WI38 (cell line): ENCODE measurements around the gene DPYSL5.

Source experiments
- H3K4me3 ChIP-seq: 2 replicates; pipeline ENCODE4 v1.5.1; 2011; ENCODE audit warnings: low read depth, mild to moderate bottlenecking, control low read depth, low read length
- TF ChIP-seq, protein P1 (sequence below): IDR thresholded peaks from 2 replicates; pipeline ENCODE4 v1.5.1; 2012; ENCODE audit warnings: low read depth, mild to moderate bottlenecking, control low read depth, low read length

DPYSL5 gene

DNA sequence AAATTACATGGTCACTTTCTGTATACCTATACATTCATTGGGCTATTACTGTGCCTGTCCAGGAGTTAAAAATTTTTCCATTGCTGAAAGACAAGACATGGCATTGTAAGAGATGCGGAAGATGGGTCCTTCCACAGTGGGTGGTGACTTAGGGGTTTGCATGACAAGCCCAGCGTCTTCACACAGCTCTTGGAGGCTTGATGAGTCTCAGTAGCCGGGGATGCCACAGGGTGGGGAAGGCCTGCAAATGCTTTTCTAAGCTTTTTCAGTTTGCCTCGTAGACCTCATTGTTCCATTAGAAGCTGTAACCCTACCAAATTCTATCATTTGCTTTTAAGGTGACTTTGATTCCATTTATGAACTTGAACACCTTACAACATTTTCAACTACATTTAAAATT is 104.4 kb downstream of the DPYSL5 start:
- TF ChIP-seq, protein P1, sequence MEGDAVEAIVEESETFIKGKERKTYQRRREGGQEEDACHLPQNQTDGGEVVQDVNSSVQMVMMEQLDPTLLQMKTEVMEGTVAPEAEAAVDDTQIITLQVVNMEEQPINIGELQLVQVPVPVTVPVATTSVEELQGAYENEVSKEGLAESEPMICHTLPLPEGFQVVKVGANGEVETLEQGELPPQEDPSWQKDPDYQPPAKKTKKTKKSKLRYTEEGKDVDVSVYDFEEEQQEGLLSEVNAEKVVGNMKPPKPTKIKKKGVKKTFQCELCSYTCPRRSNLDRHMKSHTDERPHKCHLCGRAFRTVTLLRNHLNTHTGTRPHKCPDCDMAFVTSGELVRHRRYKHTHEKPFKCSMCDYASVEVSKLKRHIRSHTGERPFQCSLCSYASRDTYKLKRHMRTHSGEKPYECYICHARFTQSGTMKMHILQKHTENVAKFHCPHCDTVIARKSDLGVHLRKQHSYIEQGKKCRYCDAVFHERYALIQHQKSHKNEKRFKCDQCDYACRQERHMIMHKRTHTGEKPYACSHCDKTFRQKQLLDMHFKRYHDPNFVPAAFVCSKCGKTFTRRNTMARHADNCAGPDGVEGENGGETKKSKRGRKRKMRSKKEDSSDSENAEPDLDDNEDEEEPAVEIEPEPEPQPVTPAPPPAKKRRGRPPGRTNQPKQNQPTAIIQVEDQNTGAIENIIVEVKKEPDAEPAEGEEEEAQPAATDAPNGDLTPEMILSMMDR: no peak
- no peak overlapping the region for H3K4me3 ChIP-seq

DNA sequence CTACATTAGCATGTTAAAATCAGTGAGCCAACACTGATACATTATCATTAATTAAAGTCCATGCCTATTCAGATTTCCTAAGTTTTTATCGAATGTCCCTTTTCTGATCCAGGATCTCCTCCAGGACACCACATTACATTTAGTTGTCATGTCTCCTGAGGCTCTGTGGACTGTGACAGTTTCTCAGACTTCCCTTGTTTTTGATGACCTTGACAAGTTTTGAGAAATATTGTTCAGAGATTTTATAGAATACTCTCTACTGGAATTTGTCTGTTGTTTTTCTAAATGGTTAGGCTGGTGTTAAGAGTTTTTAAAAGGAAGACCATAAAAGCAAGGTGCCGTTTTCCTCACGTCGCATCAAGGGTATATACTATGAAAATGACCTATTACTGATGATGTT is 106.2 kb downstream of the DPYSL5 start:
- TF ChIP-seq, protein P1: no peak
- no peak overlapping the region for H3K4me3 ChIP-seq

DNA sequence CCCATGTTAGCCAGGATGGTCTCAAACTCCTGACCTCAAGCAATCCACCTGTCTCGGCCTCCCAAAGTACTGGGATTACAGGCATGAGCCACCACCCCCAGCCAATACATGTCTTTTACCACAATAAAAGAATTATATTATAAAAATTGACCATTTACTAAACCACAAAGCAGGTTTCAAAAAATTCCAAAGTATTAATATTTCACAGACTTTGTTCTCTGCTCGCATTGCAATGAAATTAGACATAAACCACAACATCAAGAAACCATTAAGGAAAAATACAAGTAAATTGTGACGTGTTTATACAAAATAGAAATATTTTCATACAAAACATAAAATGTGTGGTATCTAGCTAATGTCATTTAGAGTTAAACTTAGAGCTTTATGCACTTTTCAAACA is 109.1 kb downstream of the DPYSL5 start:
- no peak overlapping the region for H3K4me3 ChIP-seq
- TF ChIP-seq, protein P1: no peak

DNA sequence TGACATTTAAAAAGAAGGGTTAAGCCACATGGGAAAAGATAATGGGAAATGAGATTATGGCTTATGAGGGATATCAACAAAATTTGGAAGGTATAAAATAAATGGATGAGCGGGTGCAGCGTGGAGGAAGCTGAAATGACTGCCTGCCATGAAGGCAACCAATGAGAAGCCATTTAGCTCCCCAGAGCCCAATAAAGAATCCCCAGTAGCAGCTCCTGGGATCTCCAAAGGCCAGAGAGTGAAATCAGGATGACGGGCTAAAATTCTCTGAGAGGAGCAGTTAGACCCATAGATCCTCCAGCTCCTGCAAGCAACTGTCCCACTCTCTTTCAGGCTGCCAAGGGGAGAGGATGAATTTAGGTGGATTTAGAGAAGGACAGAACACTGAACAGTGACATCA is 109.6 kb downstream of the DPYSL5 start:
- no peak overlapping the region for H3K4me3 ChIP-seq
- TF ChIP-seq, protein P1: no peak

DNA sequence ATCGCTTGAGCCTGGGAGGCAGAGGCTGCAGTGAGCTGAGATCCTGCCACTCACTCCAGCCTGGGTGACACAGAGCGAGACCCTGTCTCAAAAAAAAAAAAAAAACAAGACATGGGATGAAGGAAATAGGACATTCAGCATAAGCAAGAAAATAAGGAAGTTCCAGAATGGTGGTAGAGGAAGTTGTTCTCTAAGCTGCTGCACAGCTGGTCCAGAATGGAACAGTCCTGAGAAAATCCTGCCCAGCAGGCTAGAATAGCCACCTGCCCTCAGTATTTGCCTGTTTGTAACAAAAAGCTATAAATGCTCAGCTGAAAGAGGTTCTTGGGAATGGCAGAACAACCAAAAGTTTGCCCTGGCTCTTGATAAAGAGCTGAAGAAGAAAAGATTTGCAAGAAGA is 111.4 kb downstream of the DPYSL5 start:
- no peak overlapping the region for H3K4me3 ChIP-seq
- TF ChIP-seq, protein P1: no peak

DNA sequence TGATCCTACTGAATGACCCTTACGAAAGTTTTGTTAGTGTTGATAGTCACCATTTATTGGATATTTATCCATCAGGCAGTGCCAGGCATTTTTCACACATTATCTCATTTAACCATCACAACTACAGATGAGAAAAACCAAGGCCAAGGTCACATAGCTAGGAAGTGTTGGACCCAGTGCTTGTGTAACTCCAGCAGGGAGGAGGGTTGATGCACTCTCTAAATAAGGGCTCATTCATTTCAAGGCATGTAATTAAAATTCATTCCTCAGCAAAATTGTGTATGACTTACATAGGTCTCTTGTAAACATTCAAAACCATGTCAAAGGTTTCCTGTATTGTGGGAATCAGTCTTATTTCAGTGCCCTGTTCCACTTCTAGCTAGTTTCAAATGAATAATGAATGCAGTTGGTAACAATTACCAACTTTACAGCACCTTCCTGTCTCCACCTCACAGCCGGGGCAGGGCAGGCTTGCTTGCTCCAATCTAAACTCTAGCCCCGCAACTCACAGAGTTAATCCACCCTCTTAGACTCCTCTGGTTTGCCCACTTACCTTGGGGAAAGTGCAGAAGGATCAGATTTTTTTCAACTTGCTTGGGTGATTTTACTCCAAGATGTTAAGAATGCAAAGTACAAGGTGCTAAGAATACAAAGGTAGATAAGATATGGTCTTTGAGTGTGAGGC is 116.7 kb downstream of the DPYSL5 start:
- TF ChIP-seq, protein P1: no peak
- no peak overlapping the region for H3K4me3 ChIP-seq

DNA sequence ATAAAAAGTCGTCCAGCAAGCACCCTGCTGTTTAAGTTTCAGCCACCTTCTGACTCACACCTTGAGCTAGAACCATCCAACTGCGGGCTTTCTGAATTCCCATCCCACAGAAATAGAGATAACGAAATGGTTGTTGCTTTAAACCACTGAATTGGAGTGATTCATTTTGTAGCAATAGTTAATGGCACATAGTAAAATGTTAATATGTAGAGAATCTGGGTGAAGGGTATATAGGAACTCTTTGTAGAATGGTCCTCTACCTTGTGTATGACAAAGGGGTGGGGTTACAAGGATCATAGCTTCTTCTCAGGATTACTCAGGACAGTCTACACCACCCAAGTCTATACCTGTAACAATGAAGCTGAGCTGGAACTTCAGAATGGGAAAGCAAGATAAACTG is 120.1 kb downstream of the DPYSL5 start:
- no peak overlapping the region for H3K4me3 ChIP-seq
- TF ChIP-seq, protein P1: no peak
